HepG2 (cell line): ENCODE data around the gene TCTN2. TPM values are rescaled to one million over a fixed set of nuclear protein-coding genes. Genes with fewer than 3 reads are reported as not detected.

Experiments
- ATAC-seq: fragments of 200-7000 bp; cut with Tn5 transposase; 3 replicates; pipeline ENCODE4 v1.9.1; 2020; ENCODE audit warnings: mild to moderate bottlenecking, moderate library complexity
- BruUV-seq: library from RNA; stranded (reverse); fragments of 400-500 nt; replicated peaks from 2 replicates; lab custom pipeline; 2021; lab: Mats Ljungman, UMichigan
- CTCF ChIA-PET: fragments of 300-600 bp; formaldehyde crosslinking; extraction: SDS; loops from one replicate; lab custom pipeline; 2021; ENCODE audit warnings: low total read pairs, inconsistent platforms, low intra/inter-chr PET ratio; lab: Yijun Ruan, JAX
- POLR2A ChIA-PET: fragments of 350-600 bp; sonication (Branson Sonifier 250); formaldehyde crosslinking; loops from one replicate; lab custom pipeline; 2020; ENCODE audit warnings: antibody characterized with exemption, inconsistent platforms; lab: Yijun Ruan, JAX
- DNase-seq: peaks from one replicate; pipeline ENCODE4 v3.0.0-alpha.2; 2015; ENCODE audit warnings: low spot score
- FAIRE-seq: peaks from 3 replicates; lab custom pipeline; 2011; peaks lifted over from hg19 to GRCh38; lab: Jason Lieb, UNC
- H2AFZ ChIP-seq: one replicate; pipeline ENCODE4 v1.6.1; 2011; ENCODE audit warnings: low read length, inconsistent platforms
- H3K27ac ChIP-seq: fragments of 300-600 bp; 3 replicates; pipeline ENCODE4 v1.8.0; 2011; ENCODE audit warnings: mixed run types, mild to moderate bottlenecking, mixed read lengths, low read length, inconsistent platforms; ENCODE audit not compliant: insufficient read depth; ENCODE audit errors: extremely low read length
- H3K27me3 ChIP-seq, 2 experiments: fragments of 200-600 bp in 1 of 2; 2 replicates in 1 of 2; 3 replicates in 1 of 2; pipeline versions ENCODE4 v1.6.0 to v1.8.0; 2011; ENCODE audit warnings: low read length in 2 of 2, mild to moderate bottlenecking in 2 of 2, moderate library complexity in 2 of 2, inconsistent platforms in 1 of 2; ENCODE audit not compliant: insufficient read depth in 2 of 2, control insufficient read depth in 1 of 2
- H3K36me3 ChIP-seq, 2 experiments: fragments of 200-600 bp in 1 of 2; replicated peaks in 1 of 2; 2 replicates in 1 of 2; 3 replicates in 1 of 2; pipeline versions ENCODE4 v1.5.1 to v1.8.0; 2011; ENCODE audit warnings: low read length in 2 of 2, inconsistent platforms in 1 of 2; ENCODE audit not compliant: insufficient read depth in 2 of 2, control insufficient read depth in 1 of 2
- H3K4me1 ChIP-seq: 2 replicates; pipeline ENCODE4 v1.5.1; 2012; ENCODE audit warnings: low read length, inconsistent platforms; ENCODE audit not compliant: insufficient read depth
- H3K4me2 ChIP-seq: 2 replicates; pipeline ENCODE4 v1.6.0; 2011; ENCODE audit warnings: low read depth, low read length, inconsistent platforms
- H3K4me3 ChIP-seq, 3 experiments: fragments of 200-600 bp in 1 of 3; sonication (generic), shearing (Covaris generic) in 1 of 3; replicated peaks in 1 of 3; 2 replicates each; pipeline ENCODE4 v1.5.1; 2011 to 2016; ENCODE audit warnings: low read length in 3 of 3, inconsistent platforms in 2 of 3, low read depth in 2 of 3, mild to moderate bottlenecking in 2 of 3, control low read depth in 1 of 3, mixed read lengths in 1 of 3; ENCODE audit not compliant: insufficient read depth in 1 of 3
- H3K79me2 ChIP-seq: one replicate; pipeline ENCODE4 v1.6.1; 2011; ENCODE audit warnings: low read length, inconsistent platforms; ENCODE audit not compliant: insufficient read depth
- H3K9ac ChIP-seq: 2 replicates; pipeline ENCODE4 v1.6.0; 2011; ENCODE audit warnings: mild to moderate bottlenecking, low read depth, low read length, inconsistent platforms; ENCODE audit not compliant: insufficient read depth
- H3K9me3 ChIP-seq: 2 replicates; pipeline ENCODE4 v1.5.1; 2012; ENCODE audit warnings: mild to moderate bottlenecking, low read length
- H4K20me1 ChIP-seq: 2 replicates; pipeline ENCODE4 v1.6.0; 2011; ENCODE audit warnings: inconsistent platforms, mild to moderate bottlenecking, low read length, moderate library complexity; ENCODE audit not compliant: insufficient read depth
- CTCF ChIP-seq: sonication (generic); formaldehyde crosslinking; IDR thresholded peaks from 2 replicates; pipeline ENCODE4 v1.5.0; 2020; ENCODE audit warnings: mild to moderate bottlenecking, missing genetic modification reagents, moderate library complexity
- RAD21 ChIP-seq: fragments of 450-650 bp; formaldehyde crosslinking; IDR thresholded peaks from 2 replicates; pipeline ENCODE4 v1.5.0; 2020; ENCODE audit warnings: mild to moderate bottlenecking
- SAP130 ChIP-seq: IDR thresholded peaks from 2 replicates; pipeline ENCODE4 v1.6.1; 2016; ENCODE audit warnings: low read depth
- SKI ChIP-seq: fragments of 450-650 bp; IDR thresholded peaks from one replicate; pipeline ENCODE4 v1.6.1; 2018; ENCODE audit warnings: mild to moderate bottlenecking; ENCODE audit not compliant: partially characterized antibody
- YY1 ChIP-seq: IDR thresholded peaks from 2 replicates; pipeline ENCODE4 v1.6.1; 2011; ENCODE audit warnings: low read length, low read depth, moderate library complexity, mild to moderate bottlenecking; ENCODE audit not compliant: insufficient read depth, insufficient replicate concordance
- ZFX ChIP-seq: sonication (generic); formaldehyde crosslinking; IDR thresholded peaks from 2 replicates; pipeline ENCODE4 v1.4.0; 2020; ENCODE audit warnings: mild to moderate bottlenecking, low read depth, missing genetic modification reagents, moderate library complexity
- ZNF160 ChIP-seq: sonication (generic); formaldehyde crosslinking; IDR thresholded peaks from 2 replicates; pipeline ENCODE4 v1.8.0; 2022; ENCODE audit warnings: mild to moderate bottlenecking, inconsistent platforms, missing genetic modification reagents
- ZNF292 ChIP-seq: sonication (generic); formaldehyde crosslinking; IDR thresholded peaks from 2 replicates; pipeline ENCODE4 v1.8.1; 2022; ENCODE audit warnings: mild to moderate bottlenecking, low read depth, missing genetic modification reagents, borderline replicate concordance
- ZNF468 ChIP-seq: sonication (generic); formaldehyde crosslinking; IDR thresholded peaks from 2 replicates; pipeline ENCODE4 v1.8.0; 2022; ENCODE audit warnings: mild to moderate bottlenecking, moderate library complexity, missing genetic modification reagents
- ZNF674 ChIP-seq: sonication (generic); formaldehyde crosslinking; IDR thresholded peaks from 2 replicates; pipeline ENCODE4 v1.5.0; 2020; ENCODE audit warnings: low read depth, mild to moderate bottlenecking, missing genetic modification reagents
- ZNF841 ChIP-seq: sonication (generic); formaldehyde crosslinking; IDR thresholded peaks from 2 replicates; pipeline ENCODE4 v1.8.1; 2023; ENCODE audit warnings: missing genetic modification reagents, borderline replicate concordance
- WGBS: methylation state at CpG from one replicate; pipeline ENCODE4 v1.1.6; 2017; ENCODE audit warnings: low lambda C conversion rate; 5-methylcytosine and 5-hydroxymethylcytosine counted together
- in situ Hi-C: cut with HindIII; loops from 2 replicates; pipeline ENCODE4 v1.10.0; 2017; ENCODE audit warnings: low pct_unique_long_range_greater_than_20kb; ENCODE audit not compliant: extremely low pct_ligation_motif_present
- intact Hi-C: fragments of 100-400 bp; cut with micrococcal nuclease; formaldehyde crosslinking; loops from one replicate; pipeline ENCODE4 v1.10.0; 2022; ENCODE audit not compliant: unreplicated experiment
- polyA plus RNA-seq, 8 experiments: library from polyadenylated mRNA; depleted of rRNA in 3 of 8; stranded (reverse) in 7 of 8; unstranded in 1 of 8; fragments of >200 nt; fragmentation: Illumina TruSeq in 4 of 8; extraction: Trizol in 4 of 8; gene quantifications; 2 replicates each; pipeline versions ENCODE4 v1.2.1 to v1.2.3, GENCODE V29; 2011 to 2016; ENCODE audit warnings: low read depth in 4 of 8, missing spikeins in 1 of 8, mixed read lengths in 1 of 8; ENCODE audit not compliant: insufficient read depth in 1 of 8
- total RNA-seq, 5 experiments: library from RNA; depleted of rRNA; stranded (reverse); fragments of >200 nt; fragmentation: Illumina TruSeq; extraction: Trizol; gene quantifications; 2 replicates each; pipeline ENCODE4 v1.2.3, GENCODE V29; 2016; ENCODE audit warnings: low read depth in 1 of 5
- TF ChIP-seq, protein P1 (sequence below): sonication (generic); formaldehyde crosslinking; IDR thresholded peaks from 2 replicates; pipeline ENCODE4 v1.4.0; 2020; ENCODE audit warnings: missing genetic modification reagents

The TCTN2 gene
- total and polyA plus RNA-seq, 2 of the 13 experiments (the other 11 are each of a cell fraction or from before 2014, with no cell fraction given): 5.0 to 8.1 TPM

GRCh38 chr12:123743002-123743401 lies 72.1 kb downstream of the TCTN2 start:
- DNase-seq (no peak), FAIRE-seq (no peak), ATAC-seq (no peak)
- Histone ChIP-seq H3K4me1 (no peaks in the 10 kb centered on the region), H3K27me3 (no peaks in the 10 kb centered on the region), H3K36me3 (peaks cover 14 to 48% of the 10 kb centered on the region in 2 experiments; a peak in 4 of 5 replicates), H3K27ac (no peak overlapping the region), H3K4me3 (no peak overlapping the region), H3K79me2 (no peaks in the 10 kb centered on the region), H3K9ac (no peak overlapping the region), H3K9me3 (no peaks in the 10 kb centered on the region), H4K20me1 (no peaks in the 10 kb centered on the region), H2AFZ (no peak overlapping the region), H3K4me2 (no peak overlapping the region)
- ChIA-PET POLR2A (no interaction called here), CTCF (no interaction called here)
- in situ Hi-C loops (no loop called here), intact Hi-C loops (no loop called here)
- no peak for TF ChIP-seq ZNF468 (CRISPR knock-in tag)
- TF ChIP-seq ZNF674 (CRISPR knock-in tag): no peak
- no peak for TF ChIP-seq SKI
- no peak for TF ChIP-seq ZFX (CRISPR knock-in tag)
- no peak for TF ChIP-seq YY1
- TF ChIP-seq ZNF292 (CRISPR knock-in tag): no peak
- no peak for TF ChIP-seq ZNF160
- no peak for TF ChIP-seq RAD21 (CRISPR knock-in tag)
- TF ChIP-seq SAP130 (CRISPR knock-in tag): no peak
- WGBS: 97% methylated on average over 10 of the region's 10 CpGs
- no TSS peak for BruUV-seq

DNA sequence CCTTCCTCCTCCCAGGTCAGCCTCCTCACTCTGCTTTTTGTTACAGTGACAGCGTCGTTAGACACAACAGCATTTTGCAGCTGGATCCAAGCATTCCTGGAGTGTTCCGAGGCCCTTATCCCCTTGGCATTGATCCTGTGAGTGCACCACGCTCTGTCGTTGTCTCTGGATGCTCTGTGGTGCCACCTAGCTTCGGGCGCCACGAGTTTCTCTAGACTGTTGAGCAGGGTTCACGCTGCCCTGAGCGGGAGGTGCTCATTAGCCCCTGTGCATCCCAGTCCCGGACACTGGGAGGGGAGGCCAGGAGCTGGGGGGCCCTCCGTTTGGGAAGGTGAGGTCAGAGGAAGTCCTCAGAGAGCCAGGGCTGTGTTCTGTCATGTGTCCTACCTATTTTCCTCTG lies 73.9 kb downstream of the TCTN2 start:
- no peaks in the 10 kb centered on the region for H4K20me1 ChIP-seq
- ChIA-PET POLR2A (no interaction called here), CTCF (no interaction called here)
- 81% methylated on average over 12 of the region's 12 CpGs for whole genome bisulfite sequencing
- no peak overlapping the region for H3K4me2 ChIP-seq
- H3K9me3 ChIP-seq: no peaks in the 10 kb centered on the region
- no peaks in the 10 kb centered on the region for H3K79me2 ChIP-seq
- FAIRE-seq (no peak), ATAC-seq (peak; percentile 81), DNase-seq (no peak)
- intact Hi-C loops (no loop called here), in situ Hi-C loops (no loop called here)
- H3K4me1 ChIP-seq: no peaks in the 10 kb centered on the region
- BruUV-seq: no TSS peak
- H3K4me3 ChIP-seq: no peak overlapping the region
- no peak overlapping the region for H3K9ac ChIP-seq
- no peak overlapping the region for H3K27ac ChIP-seq
- no peak overlapping the region for H2AFZ ChIP-seq
- peaks cover 10 to 48% of the 10 kb centered on the region in 2 experiments for H3K36me3 ChIP-seq
- no peaks in the 10 kb centered on the region for H3K27me3 ChIP-seq
- TF ChIP-seq ZNF841 (CRISPR knock-in tag) (no peak), CTCF (CRISPR knock-in tag) (peak; percentile 37; the same call in 1 of the 2 replicates)
- TF ChIP-seq, protein P1, sequence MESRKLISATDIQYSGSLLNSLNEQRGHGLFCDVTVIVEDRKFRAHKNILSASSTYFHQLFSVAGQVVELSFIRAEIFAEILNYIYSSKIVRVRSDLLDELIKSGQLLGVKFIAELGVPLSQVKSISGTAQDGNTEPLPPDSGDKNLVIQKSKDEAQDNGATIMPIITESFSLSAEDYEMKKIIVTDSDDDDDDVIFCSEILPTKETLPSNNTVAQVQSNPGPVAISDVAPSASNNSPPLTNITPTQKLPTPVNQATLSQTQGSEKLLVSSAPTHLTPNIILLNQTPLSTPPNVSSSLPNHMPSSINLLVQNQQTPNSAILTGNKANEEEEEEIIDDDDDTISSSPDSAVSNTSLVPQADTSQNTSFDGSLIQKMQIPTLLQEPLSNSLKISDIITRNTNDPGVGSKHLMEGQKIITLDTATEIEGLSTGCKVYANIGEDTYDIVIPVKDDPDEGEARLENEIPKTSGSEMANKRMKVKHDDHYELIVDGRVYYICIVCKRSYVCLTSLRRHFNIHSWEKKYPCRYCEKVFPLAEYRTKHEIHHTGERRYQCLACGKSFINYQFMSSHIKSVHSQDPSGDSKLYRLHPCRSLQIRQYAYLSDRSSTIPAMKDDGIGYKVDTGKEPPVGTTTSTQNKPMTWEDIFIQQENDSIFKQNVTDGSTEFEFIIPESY (CRISPR knock-in tag): peak; percentile 89
